Stromal cell of bone marrow (primary cell): ENCODE data around the gene NCK1.

Experiments
- DNase-seq: peaks from one replicate; pipeline ENCODE4 v3.0.0-alpha.2; 2012; ENCODE audit warnings: low read depth

The NCK1 gene

GRCh38 chr3:136861890-136862616 is at the start of gene NCK1:
Gene NCK1 (plus strand): TSS chr3:136862208. CDS start chr3:136928002, 65,794 bp downstream.
- peak; percentile 98 for DNase-seq

- no peak for DNase-seq
Measured at GRCh38 chr3:136817448-136817847, 44.6 kb upstream of the NCK1 start.

GRCh38 chr3:136818191-136818768 is 43.7 kb upstream of the NCK1 start:
- peak; percentile 66 for DNase-seq

- DNase-seq, result no peak
Measured at GRCh38 chr3:136818769-136819391, 43.1 kb upstream of the NCK1 start, which contains the start of gene SLC35G2. Gene SLC35G2 (plus strand): TSS chr3:136819126. CDS start chr3:136854461, 35,335 bp downstream.

GRCh38 chr3:136819392-136819730 is 42.6 kb upstream of the NCK1 start:
- DNase-seq, result peak; percentile 83

- no peak for DNase-seq
Measured at GRCh38 chr3:136819731-136820679, 42.0 kb upstream of the NCK1 start.

GRCh38 chr3:136831461-136831860 is 30.5 kb upstream of the NCK1 start:
- no peak for DNase-seq

GRCh38 chr3:136835089-136835812 is 26.8 kb upstream of the NCK1 start:
- no peak for DNase-seq

GRCh38 chr3:136835813-136836510 is 26.0 kb upstream of the NCK1 start:
- DNase-seq, result no peak

GRCh38 chr3:136836511-136837156 is 25.4 kb upstream of the NCK1 start:
- no peak for DNase-seq

- no peak for DNase-seq
Measured at GRCh38 chr3:136838641-136839555, 23.1 kb upstream of the NCK1 start.

GRCh38 chr3:136839556-136839931 is 22.5 kb upstream of the NCK1 start:
- no peak for DNase-seq

GRCh38 chr3:136840252-136840651 is 21.8 kb upstream of the NCK1 start:
- no peak for DNase-seq

- DNase-seq, result no peak
Measured at GRCh38 chr3:136842294-136842693, 19.7 kb upstream of the NCK1 start.

GRCh38 chr3:136844724-136845123 is 17.3 kb upstream of the NCK1 start:
- no peak for DNase-seq

- DNase-seq, result no peak
Measured at GRCh38 chr3:136852180-136852579, 9.8 kb upstream of the NCK1 start.

- DNase-seq, result no peak
Measured at GRCh38 chr3:136856665-136857064, 5.3 kb upstream of the NCK1 start.

GRCh38 chr3:136858381-136858780 is 3.6 kb upstream of the NCK1 start:
- DNase-seq, result no peak

- DNase-seq, result no peak
Measured at GRCh38 chr3:136860541-136860940, 1.5 kb upstream of the NCK1 start.
